Breast epithelium (tissue), 3 donors: Measurements from ENCODE around the gene VPS41.

Experiments
- POLR2A ChIP-seq: fragments of 450-650 bp; IDR thresholded peaks from one replicate; pipeline ENCODE4 v1.6.1; 2016; ENCODE audit warnings: antibody characterized with exemption, mild to moderate bottlenecking, moderate library complexity
- POLR2AphosphoS5 ChIP-seq, 3 donors: sonication (generic); formaldehyde crosslinking; IDR thresholded peaks; one replicate each; pipeline ENCODE4 v1.6.1; 2017; ENCODE audit warnings: antibody characterized with exemption in 3 of 3
- TF ChIP-seq, protein P1 (sequence below), 3 donors: fragments of 450-650 bp; IDR thresholded peaks; one replicate each; pipeline ENCODE4 v1.5.1; 2016 to 2017; ENCODE audit warnings: antibody characterized with exemption in 3 of 3, mild to moderate bottlenecking in 3 of 3, moderate library complexity in 3 of 3

DNA sequence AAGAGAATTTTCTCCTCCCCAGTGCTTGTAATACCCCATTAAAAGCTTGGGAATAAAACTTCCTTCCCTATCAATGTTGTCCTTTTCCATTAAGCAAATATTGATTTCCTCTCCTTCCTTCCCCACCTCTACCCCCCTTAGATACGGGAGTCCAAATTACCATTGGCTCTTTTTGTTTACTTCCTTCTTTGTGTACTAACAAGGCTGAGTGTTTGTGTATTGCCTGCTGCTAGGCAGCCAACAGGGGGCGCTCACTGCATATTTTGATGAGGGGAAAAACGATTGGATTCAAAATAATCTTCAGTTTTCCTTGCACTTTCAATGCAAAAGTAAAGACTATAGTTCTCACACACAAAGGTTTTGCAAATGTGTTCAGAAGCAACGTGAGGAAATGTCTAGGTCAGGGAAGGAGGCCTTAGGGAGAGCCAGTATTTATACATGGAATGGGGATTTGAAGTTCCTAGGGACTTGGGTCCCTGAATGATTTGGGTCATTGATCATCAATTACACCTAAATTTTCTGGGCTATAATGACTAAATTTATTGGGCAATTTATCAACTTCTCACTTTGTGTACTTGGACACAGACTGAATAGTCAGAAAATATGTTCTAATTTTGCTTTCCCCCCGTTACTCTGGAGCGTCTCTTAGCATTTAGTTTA, 23.6 kb upstream of the VPS41 start:
- TF ChIP-seq, protein P1, sequence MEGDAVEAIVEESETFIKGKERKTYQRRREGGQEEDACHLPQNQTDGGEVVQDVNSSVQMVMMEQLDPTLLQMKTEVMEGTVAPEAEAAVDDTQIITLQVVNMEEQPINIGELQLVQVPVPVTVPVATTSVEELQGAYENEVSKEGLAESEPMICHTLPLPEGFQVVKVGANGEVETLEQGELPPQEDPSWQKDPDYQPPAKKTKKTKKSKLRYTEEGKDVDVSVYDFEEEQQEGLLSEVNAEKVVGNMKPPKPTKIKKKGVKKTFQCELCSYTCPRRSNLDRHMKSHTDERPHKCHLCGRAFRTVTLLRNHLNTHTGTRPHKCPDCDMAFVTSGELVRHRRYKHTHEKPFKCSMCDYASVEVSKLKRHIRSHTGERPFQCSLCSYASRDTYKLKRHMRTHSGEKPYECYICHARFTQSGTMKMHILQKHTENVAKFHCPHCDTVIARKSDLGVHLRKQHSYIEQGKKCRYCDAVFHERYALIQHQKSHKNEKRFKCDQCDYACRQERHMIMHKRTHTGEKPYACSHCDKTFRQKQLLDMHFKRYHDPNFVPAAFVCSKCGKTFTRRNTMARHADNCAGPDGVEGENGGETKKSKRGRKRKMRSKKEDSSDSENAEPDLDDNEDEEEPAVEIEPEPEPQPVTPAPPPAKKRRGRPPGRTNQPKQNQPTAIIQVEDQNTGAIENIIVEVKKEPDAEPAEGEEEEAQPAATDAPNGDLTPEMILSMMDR (IDR thresholded peaks at IDR 0.05) = peak in 2 of 3 donors; percentile 55 to 61
- TF ChIP-seq POLR2A (no peak), POLR2AphosphoS5 (IDR thresholded peaks at IDR 0.05) (no peak)
